ENCODE data around the gene MIOX. TPM values are rescaled to one million over a fixed set of nuclear protein-coding genes. Genes with fewer than 3 reads are reported as not detected.
A peak's percentile ranks its signal among the peaks of the same experiment; 100 is the strongest.

MIOX gene
- total and polyA plus RNA-seq, 9 of the 15 experiments (the other 6 are each of a cell fraction or from before 2014, with no cell fraction given) = 0.08 TPM; not detected in 8

DNA sequence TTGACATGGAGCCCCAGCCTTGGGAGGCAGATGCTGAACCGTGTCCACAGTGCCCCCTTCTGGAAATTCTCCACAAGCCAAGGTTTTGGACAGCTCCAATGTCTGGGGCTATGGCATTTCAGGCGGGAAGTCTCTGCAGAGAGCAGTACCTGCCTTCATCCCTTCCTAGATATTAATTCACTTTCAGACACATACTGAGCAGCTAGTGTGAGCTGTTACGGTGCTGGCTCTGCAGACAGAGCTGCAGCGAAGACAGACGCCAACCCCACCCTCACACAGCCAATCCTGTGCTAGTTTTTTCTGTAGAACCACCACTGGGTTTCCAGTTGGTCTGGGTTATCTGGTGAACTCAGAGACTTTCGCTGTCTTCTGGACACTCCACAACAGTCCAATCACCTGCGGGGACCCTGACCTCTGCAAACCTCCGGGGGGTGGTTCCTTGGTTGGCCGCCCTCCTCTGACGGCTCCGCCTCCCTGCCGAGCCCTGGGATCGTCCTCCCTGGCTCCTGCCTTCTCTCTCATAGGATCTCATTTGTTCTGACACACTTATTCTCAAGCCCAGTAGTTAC is 11.7 kb downstream of the MIOX start (continued):
- TF ChIP-seq, protein P1, sequence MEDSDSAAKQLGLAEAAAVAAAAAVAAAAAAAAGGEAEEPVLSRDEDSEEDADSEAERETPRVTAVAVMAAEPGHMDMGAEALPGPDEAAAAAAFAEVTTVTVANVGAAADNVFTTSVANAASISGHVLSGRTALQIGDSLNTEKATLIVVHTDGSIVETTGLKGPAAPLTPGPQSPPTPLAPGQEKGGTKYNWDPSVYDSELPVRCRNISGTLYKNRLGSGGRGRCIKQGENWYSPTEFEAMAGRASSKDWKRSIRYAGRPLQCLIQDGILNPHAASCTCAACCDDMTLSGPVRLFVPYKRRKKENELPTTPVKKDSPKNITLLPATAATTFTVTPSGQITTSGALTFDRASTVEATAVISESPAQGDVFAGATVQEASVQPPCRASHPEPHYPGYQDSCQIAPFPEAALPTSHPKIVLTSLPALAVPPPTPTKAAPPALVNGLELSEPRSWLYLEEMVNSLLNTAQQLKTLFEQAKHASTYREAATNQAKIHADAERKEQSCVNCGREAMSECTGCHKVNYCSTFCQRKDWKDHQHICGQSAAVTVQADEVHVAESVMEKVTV (CRISPR knock-in tag; IDR thresholded peaks at IDR 0.05) = 0 out of 2 replicates have a peak, but pooled peaks have one; percentile 39
- TF ChIP-seq, protein P2, sequence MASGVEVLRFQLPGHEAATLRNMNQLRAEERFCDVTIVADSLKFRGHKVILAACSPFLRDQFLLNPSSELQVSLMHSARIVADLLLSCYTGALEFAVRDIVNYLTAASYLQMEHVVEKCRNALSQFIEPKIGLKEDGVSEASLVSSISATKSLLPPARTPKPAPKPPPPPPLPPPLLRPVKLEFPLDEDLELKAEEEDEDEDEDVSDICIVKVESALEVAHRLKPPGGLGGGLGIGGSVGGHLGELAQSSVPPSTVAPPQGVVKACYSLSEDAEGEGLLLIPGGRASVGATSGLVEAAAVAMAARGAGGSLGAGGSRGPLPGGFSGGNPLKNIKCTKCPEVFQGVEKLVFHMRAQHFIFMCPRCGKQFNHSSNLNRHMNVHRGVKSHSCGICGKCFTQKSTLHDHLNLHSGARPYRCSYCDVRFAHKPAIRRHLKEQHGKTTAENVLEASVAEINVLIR (CRISPR knock-in tag; IDR thresholded peaks at IDR 0.05) = no peak
- no peak for TF ChIP-seq HSF4 (CRISPR knock-in tag; IDR thresholded peaks at IDR 0.05; ENCODE audit: borderline replicate concordance)
- no peak for TF ChIP-seq KDM1A (IDR thresholded peaks at IDR 0.05)
- 0 out of 2 replicates have a peak, but pooled peaks have one; percentile 40 for TF ChIP-seq TRIM28 (IDR thresholded peaks at IDR 0.05)
- TF ChIP-seq FOXA1 (IDR thresholded peaks at IDR 0.05; ENCODE audit: borderline replicate concordance) = no peak
- no peak for TF ChIP-seq CCAR2 (IDR thresholded peaks at IDR 0.05; ENCODE audit: low read depth, low read length)
- TF ChIP-seq ETV1 (tag; conservative IDR thresholded peaks at IDR 0.05; ENCODE audit: low read depth) = no peak
- peak in 1 of 2 experiments; percentile 44; a peak in 1 of 4 replicates for TF ChIP-seq HDAC1 (IDR thresholded peaks at IDR 0.05)
- TF ChIP-seq, protein P3, sequence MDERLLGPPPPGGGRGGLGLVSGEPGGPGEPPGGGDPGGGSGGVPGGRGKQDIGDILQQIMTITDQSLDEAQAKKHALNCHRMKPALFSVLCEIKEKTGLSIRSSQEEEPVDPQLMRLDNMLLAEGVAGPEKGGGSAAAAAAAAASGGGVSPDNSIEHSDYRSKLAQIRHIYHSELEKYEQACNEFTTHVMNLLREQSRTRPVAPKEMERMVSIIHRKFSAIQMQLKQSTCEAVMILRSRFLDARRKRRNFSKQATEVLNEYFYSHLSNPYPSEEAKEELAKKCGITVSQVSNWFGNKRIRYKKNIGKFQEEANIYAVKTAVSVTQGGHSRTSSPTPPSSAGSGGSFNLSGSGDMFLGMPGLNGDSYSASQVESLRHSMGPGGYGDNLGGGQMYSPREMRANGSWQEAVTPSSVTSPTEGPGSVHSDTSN (CRISPR knock-in tag; IDR thresholded peaks at IDR 0.05; ENCODE audit: low read depth) = no peak
- TF ChIP-seq, protein P3 (tag; conservative IDR thresholded peaks at IDR 0.05; ENCODE audit: low read depth) = no peak
- TF ChIP-seq SMARCB1 (IDR thresholded peaks at IDR 0.05; ENCODE audit: insufficient read length, low read depth) = no peak
- peak in 1 of 3 experiments; percentile 46 for TF ChIP-seq YY1 (IDR thresholded peaks at IDR 0.05; ENCODE audit: borderline replicate concordance in 1 of 3, control insufficient read depth in 1 of 3, extremely low read depth in 1 of 3, insufficient read depth in 3 of 3, insufficient read length in 1 of 3, insufficient replicate concordance in 2 of 3, low read depth in 1 of 3, low read length in 2 of 3)
- no peak for TF ChIP-seq HMG20A (CRISPR knock-in tag; conservative IDR thresholded peaks at IDR 0.05)
- TF ChIP-seq, protein P4, sequence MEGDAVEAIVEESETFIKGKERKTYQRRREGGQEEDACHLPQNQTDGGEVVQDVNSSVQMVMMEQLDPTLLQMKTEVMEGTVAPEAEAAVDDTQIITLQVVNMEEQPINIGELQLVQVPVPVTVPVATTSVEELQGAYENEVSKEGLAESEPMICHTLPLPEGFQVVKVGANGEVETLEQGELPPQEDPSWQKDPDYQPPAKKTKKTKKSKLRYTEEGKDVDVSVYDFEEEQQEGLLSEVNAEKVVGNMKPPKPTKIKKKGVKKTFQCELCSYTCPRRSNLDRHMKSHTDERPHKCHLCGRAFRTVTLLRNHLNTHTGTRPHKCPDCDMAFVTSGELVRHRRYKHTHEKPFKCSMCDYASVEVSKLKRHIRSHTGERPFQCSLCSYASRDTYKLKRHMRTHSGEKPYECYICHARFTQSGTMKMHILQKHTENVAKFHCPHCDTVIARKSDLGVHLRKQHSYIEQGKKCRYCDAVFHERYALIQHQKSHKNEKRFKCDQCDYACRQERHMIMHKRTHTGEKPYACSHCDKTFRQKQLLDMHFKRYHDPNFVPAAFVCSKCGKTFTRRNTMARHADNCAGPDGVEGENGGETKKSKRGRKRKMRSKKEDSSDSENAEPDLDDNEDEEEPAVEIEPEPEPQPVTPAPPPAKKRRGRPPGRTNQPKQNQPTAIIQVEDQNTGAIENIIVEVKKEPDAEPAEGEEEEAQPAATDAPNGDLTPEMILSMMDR (IDR thresholded peaks at IDR 0.05 in 2 of 3, conservative IDR thresholded peaks at IDR 0.05 in 1 of 3; ENCODE audit: insufficient read depth in 2 of 3, low read depth in 1 of 3, low read length in 3 of 3) = peak; percentile 78 to 85 (median 82)
- TF ChIP-seq, protein P5, sequence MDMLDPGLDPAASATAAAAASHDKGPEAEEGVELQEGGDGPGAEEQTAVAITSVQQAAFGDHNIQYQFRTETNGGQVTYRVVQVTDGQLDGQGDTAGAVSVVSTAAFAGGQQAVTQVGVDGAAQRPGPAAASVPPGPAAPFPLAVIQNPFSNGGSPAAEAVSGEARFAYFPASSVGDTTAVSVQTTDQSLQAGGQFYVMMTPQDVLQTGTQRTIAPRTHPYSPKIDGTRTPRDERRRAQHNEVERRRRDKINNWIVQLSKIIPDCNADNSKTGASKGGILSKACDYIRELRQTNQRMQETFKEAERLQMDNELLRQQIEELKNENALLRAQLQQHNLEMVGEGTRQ (CRISPR knock-in tag; IDR thresholded peaks at IDR 0.05) = no peak
- TF ChIP-seq SMARCA5 (IDR thresholded peaks at IDR 0.05) = no peak
- TF ChIP-seq NR2C1 (IDR thresholded peaks at IDR 0.05) = peak; percentile 47; the same call in 1 of the 2 replicates
- TF ChIP-seq NR2C1 (tag; IDR thresholded peaks at IDR 0.05) = peak; percentile 24; the same call in 1 of the 2 replicates
